Choroid plexus epithelial cell (primary cell): ENCODE results near the gene SLC22A5.

Source experiments
- DNase-seq: peaks from one replicate; pipeline ENCODE4 v3.0.0-alpha.2; 2010; ENCODE audit warnings: low read depth
- H3K4me3 ChIP-seq: 2 replicates; pipeline ENCODE4 v1.5.1; 2011; ENCODE audit warnings: low read depth, mild to moderate bottlenecking, control low read depth, low read length, moderate library complexity
- CTCF ChIP-seq: conservative IDR thresholded peaks from 2 replicates; pipeline ENCODE4 v1.5.1; 2011; ENCODE audit warnings: low read depth, mild to moderate bottlenecking, control low read depth, inconsistent platforms, low read length, moderate library complexity

SLC22A5 gene

GRCh38 chr5:132386644-132387286, 17.3 kb downstream of the SLC22A5 start:
- H3K4me3 ChIP-seq, result no peak overlapping the region
- DNase-seq, result peak; percentile 88
- peak; percentile 92 for TF ChIP-seq CTCF

GRCh38 chr5:132387640-132388117, 18.2 kb downstream of the SLC22A5 start:
- DNase-seq, result peak; percentile 97
- no peak overlapping the region for H3K4me3 ChIP-seq
- no peak for TF ChIP-seq CTCF

- DNase-seq, result peak; percentile 68
- TF ChIP-seq CTCF, result no peak
- no peak overlapping the region for H3K4me3 ChIP-seq
Measured at GRCh38 chr5:132388244-132389050, 18.9 kb downstream of the SLC22A5 start.

- peak; percentile 33 for DNase-seq
- H3K4me3 ChIP-seq, result no peak overlapping the region
- no peak for TF ChIP-seq CTCF
Measured at GRCh38 chr5:132389051-132389331, 19.5 kb downstream of the SLC22A5 start.

- no peak for TF ChIP-seq CTCF
- peak; percentile 96 for DNase-seq
- H3K4me3 ChIP-seq, result no peak overlapping the region
Measured at GRCh38 chr5:132389585-132390286, 20.2 kb downstream of the SLC22A5 start.

GRCh38 chr5:132391247-132391646, 21.7 kb downstream of the SLC22A5 start:
- DNase-seq, result no peak
- H3K4me3 ChIP-seq, result no peak overlapping the region
- no peak for TF ChIP-seq CTCF
